ENCODE results near the gene CYP11A1. TPM values are rescaled to one million over a fixed set of nuclear protein-coding genes. Genes with fewer than 3 reads are reported as not detected.

Gene CYP11A1
- total RNA-seq, 1 experiment from 2014 or later = 1.7 TPM

DNA sequence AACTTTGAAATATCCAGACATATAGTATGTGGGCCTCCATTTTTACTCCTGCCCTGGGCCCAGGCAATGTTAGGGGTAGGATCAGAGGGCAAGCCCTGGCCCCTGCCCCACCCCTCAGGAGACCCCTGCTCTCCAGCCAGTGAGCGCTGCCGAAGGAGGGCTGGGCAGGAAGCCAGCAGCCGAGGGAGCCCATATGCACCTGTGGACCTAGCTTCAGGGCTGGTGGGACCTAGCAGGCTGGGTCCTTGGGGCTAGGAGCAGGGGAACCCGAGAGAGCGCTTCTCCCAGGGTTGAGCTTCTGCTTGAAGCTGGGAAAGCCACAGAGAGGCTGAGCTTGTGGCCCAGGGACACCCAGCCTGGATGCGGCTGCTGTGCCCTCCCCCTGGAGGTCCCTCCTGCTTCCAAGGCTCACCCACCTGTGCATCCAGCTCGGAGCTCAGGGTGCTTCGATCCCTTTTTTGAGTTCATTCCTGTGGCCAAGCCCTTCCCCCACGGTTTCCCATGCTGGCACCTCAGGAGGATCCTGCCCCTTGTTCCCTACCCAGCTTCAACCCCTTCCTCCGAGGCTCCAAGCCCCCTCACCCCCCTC lies 21.0 kb upstream of the CYP11A1 start:
- Histone ChIP-seq H4K8ac (replicated peaks; ENCODE audit: insufficient read length, low read depth, low read length) (no peak overlapping the region), H3K56ac (ENCODE audit: insufficient read length, low read depth, low read length) (no peak overlapping the region), H3K27me3 (ENCODE audit: insufficient read depth, low read length) (no peaks in the 10 kb centered on the region), H2BK5ac (ENCODE audit: insufficient read length, low read length) (no peak overlapping the region), H4K5ac (ENCODE audit: insufficient read length, low read depth, low read length) (no peak overlapping the region), H3K9ac (ENCODE audit: extremely low read depth, insufficient read length, low read length) (no peak overlapping the region), H4K91ac (ENCODE audit: insufficient read length, low read depth, low read length) (no peak overlapping the region), H2BK12ac (ENCODE audit: insufficient read length, low read depth, low read length) (no peak overlapping the region), H2BK20ac (ENCODE audit: low read depth, low read length, poor library complexity, severe bottlenecking) (no peak overlapping the region), H3K27ac (ENCODE audit: insufficient read length, low read depth, low read length) (no peak overlapping the region), H3K14ac (ENCODE audit: insufficient read depth, low read length) (no peak overlapping the region), H3K4ac (ENCODE audit: low read depth, low read length) (no peak overlapping the region), H3K79me2 (ENCODE audit: insufficient read depth, low read length) (no peaks in the 10 kb centered on the region), H2AFZ (ENCODE audit: low read length) (no peak overlapping the region), H2BK15ac (ENCODE audit: low read depth, low read length) (no peak overlapping the region), H2AK5ac (ENCODE audit: insufficient read length, low read length) (no peak overlapping the region), H3K9me3 (ENCODE audit: control insufficient read depth, low read depth, low read length) (no peaks in the 10 kb centered on the region), H3K4me2 (ENCODE audit: insufficient read depth, insufficient read length, low read length) (no peak overlapping the region), H3K18ac (ENCODE audit: insufficient read length, low read depth, low read length) (peak overlapping the region; percentile 6), H3T11ph (ENCODE audit: low read length) (no peak overlapping the region), H3K23me2 (ENCODE audit: insufficient read length, low read depth, low read length, poor library complexity, severe bottlenecking) (no peaks in the 10 kb centered on the region), H4K20me1 (ENCODE audit: control insufficient read depth, insufficient read depth, insufficient read length) (no peaks in the 10 kb centered on the region), H2BK120ac (ENCODE audit: low read depth, low read length, poor library complexity, severe bottlenecking) (no peak overlapping the region), H3K79me1 (ENCODE audit: insufficient read depth, low read depth, low read length, poor library complexity, severe bottlenecking) (no peaks in the 10 kb centered on the region), H3K23ac (ENCODE audit: insufficient read length, low read depth, low read length) (no peak overlapping the region), H3K4me1 (ENCODE audit: insufficient read depth, low read length) (no peaks in the 10 kb centered on the region; the same call in 1 of the 2 replicates)
- Mint-ChIP-seq H3K27me3 (ENCODE audit: low read depth) (peaks cover 1% of the 10 kb centered on the region; the same call in 1 of the 2 replicates), H3K27ac (no peak overlapping the region), H3K36me3 (ENCODE audit: insufficient read depth in 1 of 3, low read depth in 3 of 3) (no peaks in the 10 kb centered on the region), H3K9me3 (no peaks in the 10 kb centered on the region; a peak in 1 of 5 replicates), H3K4me1 (peaks cover 16 to 39% of the 10 kb centered on the region in 2 experiments), H3K4me3 (no peak overlapping the region)
- TF ChIP-seq, protein P1, sequence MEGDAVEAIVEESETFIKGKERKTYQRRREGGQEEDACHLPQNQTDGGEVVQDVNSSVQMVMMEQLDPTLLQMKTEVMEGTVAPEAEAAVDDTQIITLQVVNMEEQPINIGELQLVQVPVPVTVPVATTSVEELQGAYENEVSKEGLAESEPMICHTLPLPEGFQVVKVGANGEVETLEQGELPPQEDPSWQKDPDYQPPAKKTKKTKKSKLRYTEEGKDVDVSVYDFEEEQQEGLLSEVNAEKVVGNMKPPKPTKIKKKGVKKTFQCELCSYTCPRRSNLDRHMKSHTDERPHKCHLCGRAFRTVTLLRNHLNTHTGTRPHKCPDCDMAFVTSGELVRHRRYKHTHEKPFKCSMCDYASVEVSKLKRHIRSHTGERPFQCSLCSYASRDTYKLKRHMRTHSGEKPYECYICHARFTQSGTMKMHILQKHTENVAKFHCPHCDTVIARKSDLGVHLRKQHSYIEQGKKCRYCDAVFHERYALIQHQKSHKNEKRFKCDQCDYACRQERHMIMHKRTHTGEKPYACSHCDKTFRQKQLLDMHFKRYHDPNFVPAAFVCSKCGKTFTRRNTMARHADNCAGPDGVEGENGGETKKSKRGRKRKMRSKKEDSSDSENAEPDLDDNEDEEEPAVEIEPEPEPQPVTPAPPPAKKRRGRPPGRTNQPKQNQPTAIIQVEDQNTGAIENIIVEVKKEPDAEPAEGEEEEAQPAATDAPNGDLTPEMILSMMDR (conservative IDR thresholded peaks at IDR 0.05) = no peak
- no CpG with 5 or more reads among the region's 10 CpGs for WGBS (ENCODE audit: extremely low coverage, insufficient read length, low lambda C conversion rate)
- no peak for DNase-seq
